Activated B cell treated with CpG ODN at 0.5 μM for 24 hours (primary cell): ENCODE measurements around the gene TDRD10. TPM values are rescaled to one million over a fixed set of nuclear protein-coding genes. Genes with fewer than 3 reads are reported as not detected.

ENCODE experiments used
- ATAC-seq: fragments of 200-7000 bp; cut with Tn5 transposase; one replicate; pipeline ENCODE4 v1.10.0; 2021; ENCODE audit warnings: low read depth, mild to moderate bottlenecking, moderate library complexity
- CTCF ChIA-PET: fragments of 350-600 bp; sonication (Branson Sonifier 250); formaldehyde crosslinking; loops from one replicate; lab custom pipeline; 2021; ENCODE audit warnings: antibody characterized with exemption; lab: Charles Lee
- POLR2A ChIA-PET: fragments of 350-600 bp; sonication (Branson Sonifier 250); formaldehyde crosslinking; loops from one replicate; lab custom pipeline; 2021; ENCODE audit warnings: antibody characterized with exemption; lab: Charles Lee
- DNase-seq: peaks from one replicate; pipeline ENCODE4 v3.0.0; 2022
- H3K27ac Mint-ChIP-seq: one replicate; pipeline ENCODE4 v1.8.0; 2020; ENCODE audit warnings: mixed read lengths
- H3K27me3 Mint-ChIP-seq: one replicate; pipeline ENCODE4 v1.8.0; 2021; ENCODE audit warnings: mixed read lengths
- H3K36me3 Mint-ChIP-seq: one replicate; pipeline ENCODE4 v1.8.0; 2021; ENCODE audit warnings: low read depth, mixed read lengths
- H3K4me1 Mint-ChIP-seq: one replicate; pipeline ENCODE4 v1.8.0; 2021; ENCODE audit warnings: mixed read lengths
- H3K4me3 Mint-ChIP-seq: one replicate; pipeline ENCODE4 v1.8.0; 2020; ENCODE audit warnings: mild to moderate bottlenecking, mixed read lengths
- H3K9me3 Mint-ChIP-seq: one replicate; pipeline ENCODE4 v1.8.0; 2020; ENCODE audit warnings: mixed read lengths
- intact Hi-C: fragments of 100-400 bp; cut with micrococcal nuclease; formaldehyde crosslinking; loops from one replicate; pipeline ENCODE4 v1.15.1; 2024
- total RNA-seq: library from RNA; stranded (reverse); gene quantifications from 2 replicates; pipeline ENCODE4 v1.2.3, GENCODE V29; 2022
- TF ChIP-seq, protein P1 (sequence below): fragments of 200-600 bp; IDR thresholded peaks from one replicate; pipeline ENCODE4 v1.8.0; 2022; ENCODE audit warnings: antibody characterized with exemption, mild to moderate bottlenecking

Gene TDRD10
- total RNA-seq, 1 donor from 2014 or later, result not detected

DNA sequence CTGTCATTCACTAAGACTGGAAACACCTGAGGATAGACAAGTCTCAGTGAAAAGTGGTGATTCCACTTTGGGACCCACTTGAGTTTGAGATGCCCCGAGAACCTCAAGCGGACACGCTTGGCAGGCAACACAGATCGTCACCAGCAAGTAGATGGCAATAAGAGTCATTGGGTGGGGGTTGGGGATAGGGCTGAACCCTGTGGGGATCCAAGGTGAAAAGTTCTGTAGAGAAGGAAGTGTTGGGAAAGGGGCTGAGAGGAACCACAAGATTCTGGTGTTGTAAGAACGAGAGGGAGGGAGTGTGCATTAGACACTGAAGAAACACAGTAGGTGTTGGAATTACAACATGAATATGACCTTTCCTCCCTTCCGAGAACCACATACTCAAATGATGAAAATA, 45.4 kb upstream of the TDRD10 start:
- Mint-ChIP-seq H3K36me3 (no peaks in the 10 kb centered on the region), H3K27me3 (no peaks in the 10 kb centered on the region), H3K4me1 (no peaks in the 10 kb centered on the region), H3K4me3 (no peak overlapping the region), H3K9me3 (no peaks in the 10 kb centered on the region), H3K27ac (no peak overlapping the region)
- intact Hi-C loops, result no loop called here
- CTCF ChIA-PET, result interaction anchor here (0.6 kb wide), 1 partner anchor 90 kb away, joined by 3 read pairs; no protein-coding TSS in a partner anchor
- POLR2A ChIA-PET, result interaction anchor here (0.7 kb wide), 1 partner anchor 11 kb away, joined by 3 read pairs; no protein-coding TSS in a partner anchor
- TF ChIP-seq, protein P1, sequence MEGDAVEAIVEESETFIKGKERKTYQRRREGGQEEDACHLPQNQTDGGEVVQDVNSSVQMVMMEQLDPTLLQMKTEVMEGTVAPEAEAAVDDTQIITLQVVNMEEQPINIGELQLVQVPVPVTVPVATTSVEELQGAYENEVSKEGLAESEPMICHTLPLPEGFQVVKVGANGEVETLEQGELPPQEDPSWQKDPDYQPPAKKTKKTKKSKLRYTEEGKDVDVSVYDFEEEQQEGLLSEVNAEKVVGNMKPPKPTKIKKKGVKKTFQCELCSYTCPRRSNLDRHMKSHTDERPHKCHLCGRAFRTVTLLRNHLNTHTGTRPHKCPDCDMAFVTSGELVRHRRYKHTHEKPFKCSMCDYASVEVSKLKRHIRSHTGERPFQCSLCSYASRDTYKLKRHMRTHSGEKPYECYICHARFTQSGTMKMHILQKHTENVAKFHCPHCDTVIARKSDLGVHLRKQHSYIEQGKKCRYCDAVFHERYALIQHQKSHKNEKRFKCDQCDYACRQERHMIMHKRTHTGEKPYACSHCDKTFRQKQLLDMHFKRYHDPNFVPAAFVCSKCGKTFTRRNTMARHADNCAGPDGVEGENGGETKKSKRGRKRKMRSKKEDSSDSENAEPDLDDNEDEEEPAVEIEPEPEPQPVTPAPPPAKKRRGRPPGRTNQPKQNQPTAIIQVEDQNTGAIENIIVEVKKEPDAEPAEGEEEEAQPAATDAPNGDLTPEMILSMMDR, result no peak
- DNase-seq, result no peak
- ATAC-seq, result no peak

GRCh38 chr1:154459080-154459479, 42.9 kb upstream of the TDRD10 start:
- ChIA-PET POLR2A (no interaction called here), CTCF (no interaction called here)
- H3K27me3 Mint-ChIP-seq, result no peaks in the 10 kb centered on the region
- no peaks in the 10 kb centered on the region for H3K9me3 Mint-ChIP-seq
- no peaks in the 10 kb centered on the region for H3K4me1 Mint-ChIP-seq
- no peak overlapping the region for H3K27ac Mint-ChIP-seq
- no peaks in the 10 kb centered on the region for H3K36me3 Mint-ChIP-seq
- TF ChIP-seq, protein P1, result no peak
- DNase-seq, result no peak
- no peak overlapping the region for H3K4me3 Mint-ChIP-seq
- intact Hi-C loops, result no loop called here
- no peak for ATAC-seq

GRCh38 chr1:154460695-154461260, 41.2 kb upstream of the TDRD10 start:
- intact Hi-C loops, result no loop called here
- H3K4me1 Mint-ChIP-seq, result no peaks in the 10 kb centered on the region
- ATAC-seq (no peak), DNase-seq (no peak)
- no peak overlapping the region for H3K27ac Mint-ChIP-seq
- H3K4me3 Mint-ChIP-seq, result no peak overlapping the region
- CTCF ChIA-PET, result no interaction called here
- H3K36me3 Mint-ChIP-seq, result no peaks in the 10 kb centered on the region
- H3K9me3 Mint-ChIP-seq, result no peaks in the 10 kb centered on the region
- POLR2A ChIA-PET, result no interaction called here
- H3K27me3 Mint-ChIP-seq, result no peaks in the 10 kb centered on the region
- TF ChIP-seq, protein P1, result no peak

DNA sequence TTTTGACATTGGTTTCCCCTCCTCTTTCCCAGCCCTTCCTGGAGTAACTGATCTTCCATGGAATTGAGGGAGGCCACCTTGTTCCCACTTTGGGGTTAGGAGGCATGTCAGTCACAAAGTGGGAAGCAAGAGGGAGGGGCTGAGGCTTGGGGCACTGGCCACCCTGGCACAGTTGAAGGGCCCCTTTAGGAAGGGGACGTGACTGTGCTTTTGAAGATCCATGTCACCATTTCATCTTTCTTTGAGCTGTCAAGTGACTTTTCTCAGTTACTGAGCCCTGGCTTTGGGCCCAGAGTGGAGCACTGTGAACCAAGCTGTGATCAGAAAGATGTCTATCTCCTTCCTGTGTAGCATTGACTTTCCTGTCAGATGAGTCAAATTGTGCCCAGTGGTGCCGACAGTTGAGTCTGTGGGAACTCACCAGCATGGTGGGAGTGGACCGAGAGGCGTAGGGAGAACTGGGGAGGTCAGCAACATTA, 38.5 kb upstream of the TDRD10 start:
- H3K36me3 Mint-ChIP-seq, result no peaks in the 10 kb centered on the region
- H3K27ac Mint-ChIP-seq, result no peak overlapping the region
- ChIA-PET CTCF (interaction anchor here (0.6 kb wide), 1 partner anchor 489 kb away, joined by 3 read pairs; no protein-coding TSS in a partner anchor), POLR2A (no interaction called here)
- DNase-seq (no peak), ATAC-seq (no peak)
- H3K27me3 Mint-ChIP-seq, result no peaks in the 10 kb centered on the region
- no peaks in the 10 kb centered on the region for H3K9me3 Mint-ChIP-seq
- H3K4me1 Mint-ChIP-seq, result peaks cover 13% of the 10 kb centered on the region
- TF ChIP-seq, protein P1, result no peak
- intact Hi-C loops, result no loop called here
- H3K4me3 Mint-ChIP-seq, result no peak overlapping the region

DNA sequence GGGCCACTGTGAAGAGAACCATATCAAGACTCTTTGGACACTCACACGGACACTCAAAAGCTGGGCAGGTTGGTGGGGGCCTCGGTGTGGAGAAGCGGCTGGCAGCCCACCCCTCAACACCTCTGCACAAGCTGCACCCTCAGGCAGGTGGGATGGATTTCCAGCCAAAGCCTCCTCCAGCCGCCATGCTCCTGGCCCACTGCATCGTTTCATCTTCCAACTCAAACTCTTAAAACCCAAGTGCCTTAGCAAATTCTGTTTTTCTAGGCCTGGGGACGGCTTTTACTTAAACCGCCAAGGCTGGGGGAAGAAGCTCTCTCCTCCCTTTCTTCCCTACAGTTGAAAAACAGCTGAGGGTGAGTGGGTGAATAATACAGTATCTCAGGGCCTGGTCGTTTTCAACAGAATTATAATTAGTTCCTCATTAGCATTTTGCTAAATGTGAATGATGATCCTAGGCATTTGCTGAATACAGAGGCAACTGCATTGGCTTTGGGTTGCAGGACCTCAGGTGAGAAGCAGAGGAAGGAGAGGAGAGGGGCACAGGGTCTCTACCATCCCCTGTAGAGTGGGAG, 36.3 kb upstream of the TDRD10 start:
- intact Hi-C loops, result no loop called here
- no peaks in the 10 kb centered on the region for H3K27me3 Mint-ChIP-seq
- CTCF ChIA-PET, result interaction anchor here (1.4 to 3.0 kb wide), 2 partner anchors 14 to 58 kb away, joined by 4 to 8 read pairs; no protein-coding TSS in a partner anchor
- TF ChIP-seq, protein P1, result no peak
- H3K27ac Mint-ChIP-seq, result no peak overlapping the region
- no peak overlapping the region for H3K4me3 Mint-ChIP-seq
- ATAC-seq, result no peak
- no peak for DNase-seq
- no peaks in the 10 kb centered on the region for H3K36me3 Mint-ChIP-seq
- H3K9me3 Mint-ChIP-seq, result no peaks in the 10 kb centered on the region
- POLR2A ChIA-PET, result no interaction called here
- peaks cover 13% of the 10 kb centered on the region for H3K4me1 Mint-ChIP-seq
